NCI-H2107 treated with DMSO at 0.1 percent for 48 hours (cell line): Measurements from ENCODE around the gene HPCAL1.

Experiments
- DNase-seq: peaks from one replicate; lab custom pipeline; 2025; ENCODE audit not compliant: unreplicated experiment; lab: John Stamatoyannopoulos, UW

Gene HPCAL1

GRCh38 chr2:10415048-10415447 is 112.3 kb downstream of the HPCAL1 start:
- DNase-seq = no peak

GRCh38 chr2:10415640-10416039 is 112.9 kb downstream of the HPCAL1 start:
- DNase-seq = no peak

DNA sequence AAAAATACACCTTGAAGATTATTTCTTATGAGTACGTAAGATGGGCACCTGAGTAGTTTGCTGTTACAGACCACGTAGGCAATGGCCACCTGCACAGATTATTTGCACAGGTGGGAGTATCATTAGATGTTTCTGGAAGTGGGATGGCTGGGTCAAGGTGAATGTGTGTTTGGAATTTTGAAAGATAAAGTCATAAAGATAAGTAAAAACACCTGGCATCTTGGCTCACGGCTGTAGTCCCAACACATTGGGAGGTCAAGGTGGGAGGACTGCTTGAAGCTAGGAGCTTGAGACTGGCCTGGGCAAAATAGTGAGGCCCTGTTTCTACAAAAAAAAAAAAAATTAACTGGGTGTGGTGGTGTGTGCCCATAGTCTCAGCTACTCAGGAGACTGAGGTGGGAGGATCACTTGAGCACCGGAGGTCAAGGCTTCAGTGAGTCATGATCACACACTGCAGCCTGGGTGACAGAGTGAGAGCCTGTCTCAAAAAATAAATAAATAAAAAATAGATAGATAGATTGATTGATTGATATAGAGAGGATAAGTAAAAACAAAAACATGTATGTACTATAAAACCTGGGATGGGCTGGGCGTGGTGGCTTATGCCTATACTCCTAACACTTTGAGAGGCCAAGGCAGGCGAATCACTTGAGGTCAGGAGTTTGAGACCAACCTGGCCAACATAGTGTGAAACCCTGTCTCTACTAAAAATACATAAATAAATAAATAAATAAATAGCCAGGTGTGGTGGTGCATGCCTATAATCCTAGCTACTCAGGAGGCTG is 115.0 kb downstream of the HPCAL1 start:
- no peak for DNase-seq

DNA sequence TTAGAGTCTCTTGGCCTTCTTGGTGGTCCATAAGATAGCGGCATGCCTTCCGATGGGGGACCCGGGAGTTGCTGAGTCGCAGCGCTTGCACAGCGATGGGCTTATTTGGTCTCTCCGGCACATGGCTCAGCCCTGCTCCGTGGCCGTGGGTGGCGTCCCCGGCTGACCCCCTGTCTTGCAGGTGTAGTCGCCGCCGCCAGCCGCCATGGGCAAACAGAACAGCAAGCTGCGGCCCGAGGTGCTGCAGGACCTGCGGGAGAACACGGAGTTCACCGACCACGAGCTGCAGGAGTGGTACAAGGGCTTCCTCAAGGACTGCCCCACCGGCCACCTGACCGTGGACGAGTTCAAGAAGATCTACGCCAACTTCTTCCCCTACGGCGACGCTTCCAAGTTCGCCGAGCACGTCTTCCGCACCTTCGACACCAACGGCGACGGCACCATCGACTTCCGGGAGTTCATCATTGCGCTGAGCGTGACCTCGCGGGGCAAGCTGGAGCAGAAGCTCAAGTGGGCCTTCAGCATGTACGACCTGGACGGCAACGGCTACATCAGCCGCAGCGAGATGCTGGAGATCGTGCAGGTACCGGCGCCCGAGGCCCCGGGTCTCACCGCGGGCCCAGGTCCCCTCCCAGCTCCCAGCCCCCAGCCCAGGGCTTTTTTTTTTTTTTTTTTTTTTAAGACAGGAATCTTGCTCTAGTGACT is 117.0 kb downstream of the HPCAL1 start:
- no peak for DNase-seq

GRCh38 chr2:10422251-10422650 is 119.5 kb downstream of the HPCAL1 start:
- no peak for DNase-seq

DNA sequence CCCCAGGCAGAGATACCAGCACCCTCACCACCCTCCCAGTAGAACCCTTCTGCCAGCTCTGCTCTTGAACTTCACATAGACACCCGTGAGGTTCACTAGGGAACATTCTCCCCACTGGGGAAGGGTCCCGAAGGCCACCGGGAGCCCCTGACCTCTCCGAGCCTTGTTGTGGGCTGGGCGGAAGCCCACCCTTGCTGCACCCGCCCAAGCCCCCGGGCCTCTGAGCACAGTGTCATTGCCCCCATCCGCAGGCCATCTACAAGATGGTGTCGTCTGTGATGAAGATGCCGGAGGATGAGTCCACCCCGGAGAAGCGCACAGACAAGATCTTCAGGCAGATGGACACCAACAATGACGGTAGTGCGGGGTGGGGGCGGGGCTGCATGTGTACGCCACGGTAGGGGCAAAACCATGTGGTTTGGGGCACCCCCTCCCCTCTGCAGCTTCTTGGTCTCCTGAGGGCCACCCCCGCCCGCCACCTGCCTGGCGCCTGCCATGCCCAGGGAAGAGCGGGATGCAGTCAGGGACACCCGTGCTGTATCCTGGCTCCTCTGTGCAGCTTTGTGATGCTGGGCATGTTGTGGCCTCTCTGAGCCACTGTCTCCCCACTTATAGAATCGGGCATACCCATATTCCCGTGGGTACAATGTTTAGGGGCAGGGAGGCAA is 120.2 kb downstream of the HPCAL1 start:
- DNase-seq = no peak

DNA sequence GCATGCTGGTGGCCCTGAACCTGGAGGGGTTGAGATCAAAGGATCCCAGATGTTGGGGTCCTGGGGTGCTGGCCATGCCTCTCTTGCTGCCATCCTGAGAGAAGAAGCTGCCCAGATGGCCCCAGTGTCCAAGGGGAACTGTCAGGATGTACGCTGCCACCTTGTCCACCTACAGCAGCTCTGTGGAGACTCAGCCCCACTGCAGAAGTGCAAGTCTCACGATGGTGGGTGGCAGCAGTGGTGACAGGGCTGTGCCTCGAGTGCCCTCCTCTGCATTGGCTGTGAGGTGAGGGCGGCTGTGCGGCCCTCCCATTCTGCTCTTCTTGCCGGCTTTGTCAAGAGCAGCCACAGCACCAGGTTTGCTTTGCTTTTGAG is 120.7 kb downstream of the HPCAL1 start:
- no peak for DNase-seq

DNA sequence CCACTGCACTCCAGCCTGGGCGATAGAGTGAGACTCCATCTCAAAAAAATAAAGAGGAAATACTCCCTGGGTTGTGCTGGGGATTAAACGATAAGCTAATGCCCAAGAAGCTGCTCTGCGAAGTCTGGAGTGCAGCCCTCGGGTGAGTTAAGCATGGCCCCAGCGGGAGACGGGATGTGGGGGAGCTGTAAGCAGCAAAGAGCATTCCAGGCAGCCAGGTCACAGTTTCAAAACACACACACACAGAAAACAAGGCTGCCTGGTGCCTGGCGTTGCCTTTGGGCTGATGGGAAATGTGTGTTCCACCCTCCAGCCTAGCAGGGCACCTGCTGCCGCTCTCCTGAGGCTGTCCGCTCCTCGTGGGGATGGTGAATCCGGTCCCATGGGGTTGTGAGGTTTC is 121.3 kb downstream of the HPCAL1 start:
- DNase-seq = peak; percentile 89

DNA sequence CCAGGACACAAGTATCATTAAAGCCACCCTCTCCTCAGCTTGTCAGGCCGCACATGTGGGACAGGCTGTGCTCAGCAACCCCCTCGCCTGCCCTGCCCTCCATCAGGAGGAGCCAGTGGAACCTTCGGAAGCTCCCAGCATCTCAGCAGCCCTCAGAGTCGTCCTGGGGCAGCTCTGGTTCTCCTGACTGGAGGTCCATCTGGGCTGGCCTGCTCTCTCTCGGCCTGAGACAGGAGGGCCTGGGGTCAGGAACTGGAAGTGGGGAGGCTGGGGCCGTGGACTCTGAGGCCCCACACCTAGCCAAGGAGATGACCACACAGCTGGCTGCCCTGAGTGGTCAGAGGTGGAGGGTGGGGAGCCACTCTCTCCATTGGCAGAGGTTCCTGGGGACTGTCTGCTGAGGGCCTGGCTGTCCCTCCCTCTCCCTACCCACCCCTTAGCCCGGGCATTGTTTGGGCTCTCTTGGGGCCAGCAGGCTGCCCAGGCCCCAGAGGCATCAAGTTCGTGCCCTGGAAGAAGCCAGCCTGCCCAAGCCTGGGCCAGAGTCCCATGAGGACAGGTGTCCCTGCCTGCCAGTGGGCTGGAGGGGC is 122.3 kb downstream of the HPCAL1 start:
- no peak for DNase-seq

DNA sequence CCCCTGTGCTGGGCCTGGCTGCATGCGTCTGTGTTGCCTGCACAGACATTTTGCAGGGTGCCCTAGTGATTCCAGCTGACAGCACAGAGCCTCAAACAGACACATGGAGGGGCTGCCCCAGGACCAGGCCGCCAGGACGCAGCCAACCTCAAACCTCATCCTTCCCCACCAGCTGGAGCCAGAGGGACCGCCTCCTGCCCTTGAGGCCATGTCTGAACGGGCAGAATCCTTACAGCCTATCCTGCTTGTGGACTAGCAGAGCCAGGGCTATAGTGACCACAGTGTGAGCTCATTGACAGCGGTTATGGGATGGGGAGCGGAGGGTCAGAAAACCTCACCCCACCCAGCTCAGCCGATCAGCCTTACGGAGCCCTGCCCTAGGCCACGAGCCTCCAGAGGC is 123.0 kb downstream of the HPCAL1 start:
- no peak for DNase-seq

- DNase-seq = no peak
These were observed 124.3 kb downstream of the HPCAL1 start for GRCh38 chr2:10426726-10427617.

DNA sequence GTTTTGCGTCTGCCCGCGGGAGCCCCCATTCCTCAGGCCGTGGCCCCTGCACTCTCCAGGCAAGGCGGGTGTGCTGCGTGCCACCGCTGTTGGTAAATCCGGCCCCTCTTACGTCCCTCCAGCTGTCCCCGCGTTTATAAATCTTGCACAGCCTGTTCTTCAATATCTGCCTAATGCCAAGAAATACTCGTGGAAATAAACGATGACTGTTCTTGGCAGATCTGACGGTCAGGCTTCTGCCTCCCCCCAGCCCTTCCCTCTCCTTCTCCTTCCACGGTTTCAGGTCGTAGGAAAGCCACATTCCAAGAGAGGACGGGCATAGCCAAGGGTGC is 124.9 kb downstream of the HPCAL1 start:
- DNase-seq = no peak

DNA sequence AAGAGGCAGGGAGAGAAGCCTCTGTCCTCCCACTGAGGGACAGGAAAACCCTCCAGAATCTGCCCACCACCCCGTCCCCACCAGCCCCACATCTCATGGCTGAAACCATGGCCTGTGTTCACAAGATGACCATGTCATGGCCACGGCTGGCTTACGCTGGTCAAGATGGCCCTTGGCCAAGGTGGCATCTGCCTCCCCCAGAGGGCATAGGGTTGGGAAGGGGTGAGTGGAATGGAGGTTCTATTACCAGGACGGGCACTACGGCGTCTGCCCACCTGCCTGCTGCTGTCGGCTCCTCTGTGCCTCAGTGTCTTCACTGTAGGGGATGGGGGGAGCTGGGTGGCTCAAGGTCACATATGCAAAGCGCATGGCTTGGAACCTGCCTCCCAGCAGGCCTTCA is 125.7 kb downstream of the HPCAL1 start:
- no peak for DNase-seq

GRCh38 chr2:10428924-10429323 is 126.2 kb downstream of the HPCAL1 start:
- no peak for DNase-seq

- no peak for DNase-seq
These were observed 128.3 kb downstream of the HPCAL1 start for GRCh38 chr2:10430886-10431622.

DNA sequence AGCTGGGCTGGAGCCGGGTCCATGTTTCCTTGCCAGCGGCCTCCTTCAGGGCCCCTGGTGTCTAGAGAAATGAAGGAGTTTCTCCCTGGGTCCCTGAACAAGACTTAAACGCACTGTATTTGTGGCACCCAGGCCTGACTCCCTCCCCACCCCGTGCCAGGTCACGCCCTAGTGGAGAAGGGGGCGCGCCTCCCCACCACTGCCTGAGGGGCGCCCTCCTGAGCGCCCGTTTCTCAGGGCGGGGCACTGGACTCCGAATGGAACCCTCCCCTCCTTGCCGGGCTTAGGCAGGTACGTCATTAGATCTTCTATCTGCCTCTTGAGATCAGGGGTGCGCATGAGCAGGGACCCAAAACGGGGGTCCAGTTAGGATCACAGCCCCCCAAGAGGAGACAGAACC is 129.1 kb downstream of the HPCAL1 start:
- DNase-seq = no peak

DNA sequence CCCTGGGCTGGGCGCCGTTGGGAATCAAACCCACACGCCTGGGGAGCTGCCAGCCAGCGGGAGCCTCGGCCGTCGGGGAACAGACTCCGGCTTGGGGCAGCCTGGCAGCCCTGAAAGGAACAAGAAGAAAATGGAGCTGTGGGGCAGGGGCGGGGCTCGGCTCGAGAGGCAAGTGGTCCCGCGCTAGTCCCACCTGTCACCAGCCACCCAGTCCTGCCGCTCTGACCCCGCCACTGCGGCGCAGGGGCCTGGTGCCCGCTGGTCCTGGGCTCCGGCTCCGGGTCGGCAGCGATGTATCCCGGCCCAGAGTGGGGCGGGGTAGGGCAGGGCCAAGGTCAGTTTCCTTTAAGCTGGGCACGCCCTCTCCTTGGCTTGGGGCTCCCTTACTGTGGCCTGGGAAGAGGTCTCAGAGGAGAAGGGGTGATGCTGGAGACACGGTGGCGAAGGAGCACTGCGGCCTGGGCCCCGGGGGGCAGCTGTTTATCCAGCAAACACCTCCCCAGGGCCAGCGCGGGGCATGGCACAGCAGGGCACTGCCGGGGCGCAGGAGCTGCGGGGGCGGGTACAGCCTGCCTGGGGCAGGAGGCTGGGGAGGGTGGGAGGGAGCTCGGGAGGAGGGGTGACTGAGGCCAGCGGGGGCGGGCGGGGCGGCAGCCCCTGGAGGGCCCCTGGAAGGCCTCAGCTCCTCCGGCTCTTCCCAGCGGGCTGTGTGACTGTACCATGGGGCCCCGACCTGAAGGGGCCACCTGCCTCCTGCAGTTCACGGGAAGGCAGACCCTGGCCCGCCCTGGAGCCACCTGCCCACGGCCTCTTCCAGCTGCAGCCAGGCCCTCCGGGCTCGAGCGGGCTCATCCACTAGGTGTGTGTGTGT is 129.8 kb downstream of the HPCAL1 start:
- no peak for DNase-seq

DNA sequence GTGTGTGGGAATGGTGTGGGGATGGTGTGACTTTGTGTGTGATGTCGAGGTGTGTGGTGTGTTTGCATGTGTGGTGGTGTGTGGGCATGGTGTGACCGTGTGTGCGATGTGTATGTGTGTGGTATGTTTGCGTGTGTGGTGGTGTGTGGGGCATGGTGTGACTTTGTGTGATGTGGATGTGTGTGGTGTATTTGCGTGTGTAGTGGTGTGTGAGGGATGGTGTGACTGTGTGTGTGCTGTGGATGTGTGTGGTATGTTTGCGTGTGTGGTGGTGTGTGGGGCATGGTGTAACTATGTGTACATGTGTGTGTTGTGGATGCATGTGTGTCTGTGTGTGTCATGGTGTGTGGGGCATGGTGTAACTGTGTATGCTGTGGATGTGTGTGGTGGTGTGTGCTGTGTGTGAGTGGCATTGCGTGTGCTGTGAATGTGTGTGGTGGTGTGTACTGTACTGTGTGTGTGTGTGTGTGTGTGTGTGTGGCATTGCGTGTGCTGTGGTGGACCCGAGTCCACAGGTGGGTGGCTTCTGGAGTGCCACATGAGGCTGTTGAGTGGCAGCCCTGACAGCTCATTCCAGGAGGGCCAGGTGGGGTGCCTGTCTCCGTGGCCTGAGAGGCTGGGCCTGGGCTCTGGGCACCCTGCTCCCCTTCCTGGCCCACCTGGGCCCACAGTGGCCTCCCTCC is 130.7 kb downstream of the HPCAL1 start:
- no peak for DNase-seq
